A673 (cell line): ENCODE results near the gene ITM2B. TPM values are rescaled to one million over a fixed set of nuclear protein-coding genes. Genes with fewer than 3 reads are reported as not detected.

ENCODE experiments used
- BruUV-seq: library from RNA; stranded (reverse); fragments of 400-500 nt; replicated peaks from 2 replicates; lab custom pipeline; 2021; lab: Mats Ljungman, UMichigan
- CTCF ChIA-PET: fragments of 300-600 bp; sonication (Branson Sonifier 250); formaldehyde crosslinking; loops from one replicate; lab custom pipeline; 2022; ENCODE audit warnings: antibody characterized with exemption; lab: Charles Lee
- POLR2A ChIA-PET: fragments of 300-600 bp; sonication (Branson Sonifier 250); formaldehyde crosslinking; loops from one replicate; lab custom pipeline; 2022; ENCODE audit warnings: antibody characterized with exemption; ENCODE audit not compliant: low non-redundant PET; lab: Charles Lee
- DNase-seq: peaks from one replicate; pipeline ENCODE4 v3.0.0-alpha.2; 2015; ENCODE audit warnings: low spot score
- H3K27ac ChIP-seq: fragments of 200-600 bp; sonication (generic); 2 replicates; pipeline ENCODE4 v1.5.1; 2016; ENCODE audit warnings: mixed run types, low read depth, mild to moderate bottlenecking, mixed read lengths, antibody characterized with exemption, low read length; ENCODE audit not compliant: poor library complexity, severe bottlenecking
- H3K27me3 ChIP-seq: fragments of 200-600 bp; sonication (generic); replicated peaks from 2 replicates; pipeline ENCODE4 v1.6.1; 2017; ENCODE audit warnings: mixed run types, low read depth, mild to moderate bottlenecking, mixed read lengths, antibody characterized with exemption, low read length; ENCODE audit not compliant: insufficient read depth, poor library complexity
- H3K36me3 ChIP-seq: fragments of 200-600 bp; sonication (generic); 2 replicates; pipeline ENCODE4 v1.6.1; 2016; ENCODE audit warnings: mixed run types, mild to moderate bottlenecking, mixed read lengths, antibody characterized with exemption, low read length; ENCODE audit not compliant: insufficient read depth, poor library complexity, severe bottlenecking
- H3K4me1 ChIP-seq: fragments of 200-600 bp; sonication (generic); 2 replicates; pipeline ENCODE4 v1.6.1; 2017; ENCODE audit warnings: mixed run types, mild to moderate bottlenecking, mixed read lengths, antibody characterized with exemption, low read length; ENCODE audit not compliant: insufficient read depth, poor library complexity, severe bottlenecking
- H3K4me3 ChIP-seq: fragments of 200-600 bp; sonication (generic); 2 replicates; pipeline ENCODE4 v1.5.1; 2016; ENCODE audit warnings: low read depth, mixed run types, mild to moderate bottlenecking, mixed read lengths, low read length; ENCODE audit not compliant: poor library complexity, severe bottlenecking
- H3K9me3 ChIP-seq: fragments of 200-600 bp; sonication (generic); 2 replicates; pipeline ENCODE4 v1.6.1; 2016; ENCODE audit warnings: mixed run types, low read depth, mild to moderate bottlenecking, mixed read lengths, antibody characterized with exemption, low read length; ENCODE audit not compliant: poor library complexity, severe bottlenecking
- EZH2 ChIP-seq: fragments of 200-600 bp; sonication (generic); IDR thresholded peaks from 2 replicates; pipeline ENCODE4 v1.6.1; 2017; ENCODE audit warnings: borderline replicate concordance, low read depth, mild to moderate bottlenecking, mixed read lengths, antibody characterized with exemption, low read length; ENCODE audit not compliant: poor library complexity, severe bottlenecking
- intact Hi-C: fragments of 100-400 bp; cut with micrococcal nuclease; formaldehyde crosslinking; loops from one replicate; pipeline ENCODE4 v1.10.0; 2022; ENCODE audit not compliant: unreplicated experiment
- total RNA-seq: library from RNA; stranded (reverse); gene quantifications from 2 replicates; pipeline ENCODE4 v1.2.3, GENCODE V29; 2021
- TF ChIP-seq, protein P1 (sequence below): fragments of 300-800, 200-600 bp; sonication (generic); conservative IDR thresholded peaks from 2 replicates; pipeline ENCODE4 v1.5.1; 2017; ENCODE audit warnings: low read depth, mild to moderate bottlenecking, antibody characterized with exemption, low read length, moderate library complexity, mixed read lengths

Gene ITM2B
- total RNA-seq, 1 experiment from 2014 or later: 190 TPM

DNA sequence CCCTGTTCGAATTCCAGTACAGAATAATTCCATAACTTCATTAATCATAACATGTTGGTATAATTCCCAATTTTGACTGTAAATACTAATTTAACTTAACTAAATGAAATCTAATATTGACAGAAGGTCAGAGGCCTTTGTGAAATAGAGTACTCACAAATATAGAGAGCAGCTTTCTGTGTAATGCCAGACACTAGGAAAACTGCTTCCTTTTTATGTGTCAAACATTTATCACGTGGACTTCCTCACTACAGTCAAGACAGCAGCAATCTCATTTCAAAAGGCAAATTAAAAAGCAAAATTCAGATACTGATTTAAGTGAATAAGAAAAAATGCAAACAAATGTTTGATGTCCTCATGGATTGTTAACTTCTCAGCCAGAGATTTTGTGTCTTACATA lies 13.1 kb downstream of the ITM2B start:
- POLR2A ChIA-PET: no interaction called here

GRCh38 chr13:48249018-48249417 lies 16.0 kb downstream of the ITM2B start:
- Histone ChIP-seq H3K4me1 (no peaks in the 10 kb centered on the region), H3K36me3 (peaks cover 5% of the 10 kb centered on the region), H3K27me3 (no peaks in the 10 kb centered on the region), H3K27ac (no peak overlapping the region), H3K4me3 (no peak overlapping the region), H3K9me3 (no peaks in the 10 kb centered on the region)
- no TSS peak for BruUV-seq
- TF ChIP-seq, protein P1, sequence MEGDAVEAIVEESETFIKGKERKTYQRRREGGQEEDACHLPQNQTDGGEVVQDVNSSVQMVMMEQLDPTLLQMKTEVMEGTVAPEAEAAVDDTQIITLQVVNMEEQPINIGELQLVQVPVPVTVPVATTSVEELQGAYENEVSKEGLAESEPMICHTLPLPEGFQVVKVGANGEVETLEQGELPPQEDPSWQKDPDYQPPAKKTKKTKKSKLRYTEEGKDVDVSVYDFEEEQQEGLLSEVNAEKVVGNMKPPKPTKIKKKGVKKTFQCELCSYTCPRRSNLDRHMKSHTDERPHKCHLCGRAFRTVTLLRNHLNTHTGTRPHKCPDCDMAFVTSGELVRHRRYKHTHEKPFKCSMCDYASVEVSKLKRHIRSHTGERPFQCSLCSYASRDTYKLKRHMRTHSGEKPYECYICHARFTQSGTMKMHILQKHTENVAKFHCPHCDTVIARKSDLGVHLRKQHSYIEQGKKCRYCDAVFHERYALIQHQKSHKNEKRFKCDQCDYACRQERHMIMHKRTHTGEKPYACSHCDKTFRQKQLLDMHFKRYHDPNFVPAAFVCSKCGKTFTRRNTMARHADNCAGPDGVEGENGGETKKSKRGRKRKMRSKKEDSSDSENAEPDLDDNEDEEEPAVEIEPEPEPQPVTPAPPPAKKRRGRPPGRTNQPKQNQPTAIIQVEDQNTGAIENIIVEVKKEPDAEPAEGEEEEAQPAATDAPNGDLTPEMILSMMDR: no peak
- no peak for TF ChIP-seq EZH2
- no peak for DNase-seq
- ChIA-PET POLR2A (no interaction called here), CTCF (no interaction called here)
- intact Hi-C loops: no loop called here

More for the DNA sequence above, 13.1 kb downstream of the ITM2B start:
- TF ChIP-seq, protein P1: no peak
- TF ChIP-seq EZH2: no peak
- CTCF ChIA-PET: no interaction called here
- H3K9me3 ChIP-seq: no peaks in the 10 kb centered on the region
- H3K4me3 ChIP-seq: no peak overlapping the region
- H3K27ac ChIP-seq: no peak overlapping the region
- H3K4me1 ChIP-seq: no peaks in the 10 kb centered on the region
- no peak for DNase-seq
- H3K27me3 ChIP-seq: no peaks in the 10 kb centered on the region
- intact Hi-C loops: no loop called here
- H3K36me3 ChIP-seq: no peaks in the 10 kb centered on the region
- BruUV-seq: no TSS peak

DNA sequence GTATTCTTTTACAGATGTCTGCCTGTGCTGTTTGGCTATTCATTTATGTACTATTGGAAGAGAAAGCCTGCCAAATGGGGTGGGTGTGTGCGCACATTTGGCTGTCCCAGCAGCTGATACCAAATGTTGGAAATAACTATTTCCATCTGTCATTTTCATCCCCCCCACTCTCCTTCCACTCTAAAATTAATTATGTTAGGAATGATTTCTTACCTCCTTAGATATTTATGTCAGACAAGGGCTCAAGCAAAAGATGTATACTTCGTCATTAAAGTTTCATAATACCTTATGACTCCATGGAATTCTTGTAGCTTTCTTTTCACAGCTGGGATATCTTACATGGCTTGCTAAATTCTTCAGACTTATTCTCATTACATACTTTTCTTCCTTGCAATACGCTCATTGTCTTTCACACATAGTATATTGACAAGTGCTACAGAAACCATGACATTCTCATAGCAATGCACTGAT lies 18.6 kb downstream of the ITM2B start:
- ChIA-PET CTCF (no interaction called here), POLR2A (no interaction called here)
- intact Hi-C loops: no loop called here
- DNase-seq: no peak
- no peaks in the 10 kb centered on the region for H3K4me1 ChIP-seq
- H3K36me3 ChIP-seq: peaks cover 26% of the 10 kb centered on the region
- H3K9me3 ChIP-seq: no peaks in the 10 kb centered on the region
- no TSS peak for BruUV-seq
- no peaks in the 10 kb centered on the region for H3K27me3 ChIP-seq
- no peak overlapping the region for H3K27ac ChIP-seq
- H3K4me3 ChIP-seq: no peak overlapping the region
- TF ChIP-seq EZH2: no peak
- TF ChIP-seq, protein P1: no peak
